Measurements from ENCODE around the gene SYNDIG1L.

The SYNDIG1L gene

GRCh38 chr14:74358176-74358829, 67.7 kb downstream of the SYNDIG1L start:
- no peak for DNase-seq

GRCh38 chr14:74357585-74357984, 68.4 kb downstream of the SYNDIG1L start:
- DNase-seq: no peak

GRCh38 chr14:74356892-74357575, 69.0 kb downstream of the SYNDIG1L start:
- DNase-seq: no peak
